ENCODE data around the gene S1PR2.

The S1PR2 gene

GRCh38 chr19:10260141-10260584 lies 29.0 kb upstream of the S1PR2 start:
- no peak for TF ChIP-seq CTCF (IDR thresholded peaks at IDR 0.05; ENCODE audit: borderline replicate concordance, control extremely low read depth, extremely low read depth, insufficient read depth, missing control alignments)
- DNase-seq (ENCODE audit: low spot score) = no peak
- in situ Hi-C loops (cut with MboI; ENCODE audit: low sequenced_read_pairs, unreplicated experiment) = no loop called here

GRCh38 chr19:10259162-10259905 lies 28.2 kb upstream of the S1PR2 start:
- in situ Hi-C loops (cut with MboI; ENCODE audit: low sequenced_read_pairs, unreplicated experiment) = no loop called here
- peak; percentile 84 for DNase-seq (ENCODE audit: low spot score)

GRCh38 chr19:10258080-10258710 lies 27.1 kb upstream of the S1PR2 start:
- DNase-seq (ENCODE audit: low spot score) = no peak
- TF ChIP-seq CTCF (IDR thresholded peaks at IDR 0.05; ENCODE audit: borderline replicate concordance, control extremely low read depth, extremely low read depth, insufficient read depth, missing control alignments) = no peak
- in situ Hi-C loops (cut with MboI; ENCODE audit: low sequenced_read_pairs, unreplicated experiment) = no loop called here

More at GRCh38 chr19:10259162-10259905, 28.2 kb upstream of the S1PR2 start:
- peak; percentile 73 for TF ChIP-seq CTCF (IDR thresholded peaks at IDR 0.05; ENCODE audit: borderline replicate concordance, control extremely low read depth, extremely low read depth, insufficient read depth, missing control alignments)

- no peak for TF ChIP-seq CTCF (IDR thresholded peaks at IDR 0.05; ENCODE audit: borderline replicate concordance, control extremely low read depth, extremely low read depth, insufficient read depth, missing control alignments)
- in situ Hi-C loops (cut with MboI; ENCODE audit: low sequenced_read_pairs, unreplicated experiment) = no loop called here
Observed at GRCh38 chr19:10256970-10257615, 26.0 kb upstream of the S1PR2 start.

GRCh38 chr19:10256551-10256950 lies 25.4 kb upstream of the S1PR2 start:
- TF ChIP-seq CTCF (IDR thresholded peaks at IDR 0.05; ENCODE audit: borderline replicate concordance, control extremely low read depth, extremely low read depth, insufficient read depth, missing control alignments) = no peak

More at GRCh38 chr19:10256970-10257615, 26.0 kb upstream of the S1PR2 start:
- DNase-seq (ENCODE audit: low spot score) = no peak

GRCh38 chr19:10255358-10255757 lies 24.2 kb upstream of the S1PR2 start:
- in situ Hi-C loops (cut with MboI; ENCODE audit: low sequenced_read_pairs, unreplicated experiment) = no loop called here
- DNase-seq (ENCODE audit: low spot score) = no peak

More at GRCh38 chr19:10256551-10256950, 25.4 kb upstream of the S1PR2 start:
- no peak for DNase-seq (ENCODE audit: low spot score)
- in situ Hi-C loops (cut with MboI; ENCODE audit: low sequenced_read_pairs, unreplicated experiment) = no loop called here

More at GRCh38 chr19:10255358-10255757, 24.2 kb upstream of the S1PR2 start:
- TF ChIP-seq CTCF (IDR thresholded peaks at IDR 0.05; ENCODE audit: borderline replicate concordance, control extremely low read depth, extremely low read depth, insufficient read depth, missing control alignments) = no peak

All from GM13976 (cell line).